Measurements from ENCODE around the gene RPL18. TPM values are rescaled to one million over a fixed set of nuclear protein-coding genes. Genes with fewer than 3 reads are reported as not detected.

RPL18 gene
- total RNA-seq, 1 donor from 2014 or later = 3,293 TPM

- no peaks in the 10 kb centered on the region for H3K36me3 ChIP-seq (ENCODE audit: control insufficient read depth, insufficient read depth, low read length)
- no peaks in the 10 kb centered on the region for H3K27me3 ChIP-seq (ENCODE audit: control insufficient read depth, insufficient read depth, low read length)
- TF ChIP-seq CTCF (IDR thresholded peaks at IDR 0.05; ENCODE audit: insufficient read depth, low read length, poor library complexity, severe bottlenecking) = no peak
- DNase-seq (ENCODE audit: low read depth) = peak; percentile 79
- H3K4me3 ChIP-seq (ENCODE audit: low read depth, low read length) = no peak overlapping the region
Measured at GRCh38 chr19:48568345-48568886, 50.6 kb downstream of the RPL18 start.

Other genes with a start within 250 kb of the RPL18 start
- gene KDELR1, start 227.6 kb downstream of the RPL18 start, total RNA-seq = 152 and 170 TPM in 2 replicates
- gene GRIN2D, start 225.5 kb downstream of the RPL18 start, total RNA-seq = 0.21 and 0.63 TPM in 2 replicates
- gene GRWD1, start 173.2 kb downstream of the RPL18 start, total RNA-seq = 44.6 and 47.1 TPM in 2 replicates
- 0.54 and 2.1 TPM in 2 replicates for gene KCNJ14, start 163.6 kb downstream of the RPL18 start, total RNA-seq
- gene CYTH2, start 149.8 kb downstream of the RPL18 start, total RNA-seq = 73.0 and 77.3 TPM in 2 replicates
- 2.3 and 2.9 TPM in 2 replicates for gene LMTK3, start 107.3 kb downstream of the RPL18 start, total RNA-seq
- gene SULT2B1, start 67.0 kb downstream of the RPL18 start, total RNA-seq = 0.48 and 0.50 TPM in 2 replicates
- gene SPACA4, start 12.4 kb downstream of the RPL18 start, total RNA-seq = not detected in 2 replicates
- gene FAM83E, start 4.1 kb downstream of the RPL18 start, total RNA-seq = 0.25 and 2.3 TPM in 2 replicates
- gene SPHK2, start 328 bp upstream of the RPL18 start, total RNA-seq = 27.9 and 30.3 TPM in 2 replicates
- 1.6 and 3.4 TPM in 2 replicates for gene DBP, start 18.2 kb upstream of the RPL18 start, total RNA-seq
- 1.1 and 1.7 TPM in 2 replicates for gene CA11, start 27.0 kb upstream of the RPL18 start, total RNA-seq
- not detected in 2 replicates for gene NTN5, start 53.8 kb upstream of the RPL18 start, total RNA-seq
- 1.8 and 1.9 TPM in 2 replicates for gene FUT2, start 76.8 kb upstream of the RPL18 start, total RNA-seq
- 1.0 and 1.3 TPM in 2 replicates for gene MAMSTR, start 100.5 kb upstream of the RPL18 start, total RNA-seq
- 3.8 and 4.8 TPM in 2 replicates for gene RASIP1, start 121.4 kb upstream of the RPL18 start, total RNA-seq
- gene IZUMO1, start 127.7 kb upstream of the RPL18 start, total RNA-seq = 0.25 TPM in 1 of 2 replicates, not detected in the other
- 10.4 and 12.3 TPM in 2 replicates for gene FUT1, start 133.5 kb upstream of the RPL18 start, total RNA-seq
- gene FGF21, start 136.3 kb upstream of the RPL18 start, total RNA-seq = 0.13 TPM in 1 of 2 replicates, not detected in the other
- gene BCAT2, start 191.9 kb upstream of the RPL18 start, total RNA-seq = 47.7 and 56.8 TPM in 2 replicates
- gene HSD17B14, start 217.3 kb upstream of the RPL18 start, total RNA-seq = 10.2 and 15.0 TPM in 2 replicates
- gene PLEKHA4, start 249.4 kb upstream of the RPL18 start, total RNA-seq = 10.0 and 11.1 TPM in 2 replicates

Measured in kidney epithelial cell (primary cell).